NCI-H2029 treated with DMSO at 0.1 percent for 48 hours (cell line): Measurements from ENCODE around the gene PPP2R2C.

Experiments
- DNase-seq: peaks from one replicate; lab custom pipeline; 2025; lab: John Stamatoyannopoulos, UW

PPP2R2C gene

DNA sequence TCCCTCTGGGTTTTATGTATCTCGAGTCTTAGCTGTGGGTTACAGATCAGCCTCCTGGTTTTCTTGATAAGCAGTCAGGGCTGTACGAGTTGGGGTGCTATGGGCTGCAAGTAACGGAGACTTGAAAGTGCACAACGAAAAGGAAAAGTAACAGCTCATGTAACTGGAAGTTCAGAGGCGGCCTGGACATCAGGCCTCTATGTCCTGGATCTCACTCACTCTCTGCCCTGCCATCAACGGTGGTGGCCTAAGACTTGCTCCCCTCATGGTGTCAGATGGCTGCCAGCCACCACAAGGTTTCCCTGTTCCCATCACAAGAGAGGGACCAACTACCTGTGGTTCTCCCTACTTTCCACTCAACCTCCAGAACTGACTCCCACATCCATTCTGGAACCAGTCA lies 4.8 kb downstream of the PPP2R2C start:
- no peak for DNase-seq

DNA sequence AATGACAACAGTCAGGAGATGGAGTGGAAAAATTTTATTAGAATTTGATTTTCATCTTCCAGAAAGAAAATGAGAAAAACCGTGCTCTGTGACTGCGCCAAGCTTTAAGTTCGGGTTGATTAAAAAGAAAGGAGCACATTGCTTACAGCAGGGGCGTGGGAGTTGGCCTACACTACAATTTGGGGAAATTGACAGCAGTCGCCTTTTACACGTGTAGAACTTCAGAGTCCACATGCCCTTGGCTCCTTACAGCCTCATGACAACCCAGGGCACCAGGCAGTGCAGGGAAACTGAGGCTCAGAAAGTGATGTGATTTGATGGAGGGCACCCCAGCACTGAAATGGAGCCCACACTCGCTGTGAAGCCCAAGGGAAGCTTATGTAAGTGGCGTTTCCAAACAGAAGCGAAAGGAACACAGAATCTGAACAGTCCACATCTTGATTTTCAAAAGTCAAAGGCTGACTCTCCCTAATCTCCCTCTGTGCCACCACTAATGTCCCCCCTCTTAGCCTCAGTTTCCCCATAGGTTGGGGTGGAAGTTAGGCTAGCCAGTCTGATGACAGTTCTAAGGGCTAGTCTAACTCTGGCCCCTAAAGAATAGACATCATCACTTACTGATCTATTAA lies 5.5 kb downstream of the PPP2R2C start:
- no peak for DNase-seq

DNA sequence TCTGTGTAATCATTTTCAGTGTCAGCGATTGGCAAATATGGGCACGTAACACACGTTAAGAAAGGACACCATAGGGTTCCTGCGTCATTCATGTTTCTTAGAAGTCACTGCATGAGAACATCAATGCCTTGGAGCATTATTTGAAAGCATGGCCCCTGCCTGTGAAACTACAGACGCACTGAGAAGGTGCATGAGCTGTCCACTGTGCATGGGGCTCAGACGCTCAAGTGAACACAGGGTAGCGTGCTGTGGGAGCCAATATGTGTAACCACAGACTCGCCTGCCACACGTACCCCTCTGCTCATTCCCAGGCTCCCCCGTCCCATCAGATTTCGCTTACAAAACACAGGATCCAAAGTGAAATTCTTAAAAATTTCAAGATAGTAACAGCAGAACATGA lies 6.5 kb downstream of the PPP2R2C start:
- no peak for DNase-seq

DNA sequence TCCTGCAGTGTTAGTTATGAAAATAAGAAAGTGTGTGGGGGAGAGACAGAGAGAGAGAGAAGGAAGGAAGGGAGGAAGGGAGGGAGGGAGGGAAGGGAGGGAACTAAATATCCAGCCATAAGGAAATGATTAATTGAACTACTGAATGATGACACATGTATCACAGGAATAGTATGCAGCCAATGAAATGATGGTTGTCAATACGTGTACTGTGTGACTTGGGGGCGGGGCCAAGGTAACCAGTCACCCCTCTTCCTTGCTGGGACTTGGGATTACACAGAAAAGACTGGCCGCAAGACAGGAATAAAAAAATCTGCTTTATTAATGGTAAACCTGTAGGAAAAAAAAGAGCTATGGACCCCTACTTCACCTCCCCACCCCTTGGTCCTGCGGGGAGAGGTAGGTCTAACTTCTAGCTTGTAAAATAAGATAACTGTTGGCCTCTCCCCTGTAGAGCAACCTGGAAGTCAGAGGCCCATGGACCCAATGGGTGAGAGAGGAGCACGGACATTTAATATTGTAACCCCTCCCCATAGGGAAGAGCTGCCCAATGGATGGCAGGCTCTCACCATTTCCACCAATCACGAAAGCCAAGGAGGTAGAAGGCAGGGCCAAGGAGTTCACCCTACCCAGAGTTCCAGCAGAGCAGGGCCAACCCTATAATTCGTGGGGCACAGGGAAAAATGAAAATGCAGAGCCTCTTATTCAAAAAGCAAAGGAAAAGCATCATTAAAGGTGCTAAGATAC lies 7.4 kb downstream of the PPP2R2C start:
- DNase-seq: no peak

DNA sequence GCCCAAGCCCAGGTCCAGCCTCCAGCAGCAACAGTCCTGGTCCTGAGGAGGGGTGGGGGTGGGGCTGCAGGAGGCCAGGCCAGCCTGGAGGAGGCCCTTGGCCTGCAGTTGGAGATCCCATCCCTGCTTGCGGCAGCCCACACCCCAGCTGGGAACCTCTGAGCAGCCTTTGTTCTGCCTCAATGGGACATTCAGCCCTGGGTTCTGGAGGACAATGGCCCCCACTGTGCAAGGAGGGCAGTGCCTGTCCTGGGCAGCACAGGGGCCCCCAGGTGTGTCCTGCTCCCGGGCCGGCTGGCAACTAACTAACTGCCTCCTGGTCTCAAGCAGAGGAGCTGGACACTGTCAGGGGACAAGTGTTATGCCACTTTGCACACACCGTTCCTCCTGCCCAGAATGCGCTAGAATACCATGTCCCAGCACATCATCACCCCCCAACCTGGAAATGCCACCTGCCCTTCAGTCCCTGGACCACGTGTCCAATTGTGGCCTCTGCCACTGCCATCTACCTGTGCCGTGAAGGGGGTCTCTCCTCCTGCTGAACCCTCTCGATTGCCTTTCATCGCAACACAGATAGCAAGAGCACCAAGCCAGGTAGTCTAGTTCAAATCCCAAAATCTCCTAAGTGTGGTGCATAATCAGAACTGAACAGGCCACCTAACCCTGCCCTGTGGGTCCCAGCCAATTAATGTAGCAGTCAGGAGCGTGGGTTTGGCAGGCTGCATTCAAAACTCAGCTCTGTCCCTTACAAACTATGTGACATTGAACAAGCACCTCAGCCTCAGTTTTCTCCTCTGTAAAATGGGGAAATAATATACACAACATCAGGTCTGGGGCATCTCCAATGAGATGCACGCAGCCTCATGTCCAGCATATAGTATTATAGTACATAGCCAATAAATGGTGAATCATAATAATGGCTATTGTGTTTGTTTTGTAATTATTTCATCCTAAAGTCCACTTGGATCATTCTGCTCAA lies 8.8 kb downstream of the PPP2R2C start:
- DNase-seq: no peak

DNA sequence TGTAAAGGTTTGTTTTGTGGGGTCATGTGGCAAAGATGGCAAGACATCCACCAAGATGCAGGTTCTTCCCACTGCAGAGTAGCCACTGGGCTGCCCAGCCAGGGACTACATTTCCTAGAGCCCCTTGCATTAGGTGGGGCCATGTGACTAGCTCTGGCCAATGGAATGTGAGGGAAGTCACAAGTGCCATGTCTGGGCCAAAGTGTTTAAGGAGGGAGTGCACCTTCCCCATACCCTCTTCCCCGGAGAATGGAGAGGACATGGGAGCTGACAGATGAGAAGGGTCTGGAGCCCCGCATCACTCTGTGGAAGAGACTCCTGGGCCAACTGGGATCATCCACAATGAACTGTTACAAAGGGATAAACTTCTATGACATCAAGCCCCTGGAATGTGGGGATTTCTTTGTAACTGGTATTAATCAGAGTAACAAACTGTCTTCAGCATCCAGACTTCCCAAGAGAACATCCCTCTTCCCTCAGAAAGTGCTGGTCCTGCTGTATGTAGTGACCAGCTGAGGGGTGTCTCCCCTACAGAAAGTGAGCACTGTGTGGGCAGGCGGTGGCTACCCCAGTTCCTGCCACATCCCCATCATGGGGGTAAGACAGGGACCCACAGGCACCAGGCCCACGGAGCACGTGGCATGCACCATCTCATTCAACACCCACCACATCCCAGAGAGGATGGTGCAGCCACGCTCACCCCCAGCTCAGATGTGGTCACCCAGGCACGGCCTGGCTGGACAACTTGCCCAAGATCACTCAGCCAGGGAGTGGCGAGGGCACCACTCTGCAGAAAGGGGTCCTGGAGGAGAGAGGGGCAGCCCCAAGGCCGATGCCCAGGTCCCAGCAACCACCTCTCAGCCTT lies 10.9 kb downstream of the PPP2R2C start:
- no peak for DNase-seq

DNA sequence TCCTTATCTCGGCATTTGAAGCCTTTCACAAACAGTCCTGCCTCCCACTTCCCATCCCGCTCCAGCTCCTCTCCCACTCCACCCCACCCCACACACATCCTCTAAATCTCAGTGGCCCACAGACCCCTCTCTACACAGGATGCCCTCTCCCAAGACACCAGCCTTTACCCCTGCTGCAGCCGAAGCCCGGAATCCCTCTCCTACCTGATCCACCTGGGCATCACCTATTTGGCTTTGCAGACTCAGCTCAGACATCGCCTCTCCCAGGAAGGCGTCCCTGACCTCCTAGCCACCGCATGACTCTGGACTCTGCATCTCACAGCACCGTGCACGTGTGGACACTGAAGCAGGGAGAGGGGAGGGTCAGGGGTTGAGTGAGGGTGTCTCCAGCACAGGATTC lies 11.5 kb downstream of the PPP2R2C start:
- no peak for DNase-seq

DNA sequence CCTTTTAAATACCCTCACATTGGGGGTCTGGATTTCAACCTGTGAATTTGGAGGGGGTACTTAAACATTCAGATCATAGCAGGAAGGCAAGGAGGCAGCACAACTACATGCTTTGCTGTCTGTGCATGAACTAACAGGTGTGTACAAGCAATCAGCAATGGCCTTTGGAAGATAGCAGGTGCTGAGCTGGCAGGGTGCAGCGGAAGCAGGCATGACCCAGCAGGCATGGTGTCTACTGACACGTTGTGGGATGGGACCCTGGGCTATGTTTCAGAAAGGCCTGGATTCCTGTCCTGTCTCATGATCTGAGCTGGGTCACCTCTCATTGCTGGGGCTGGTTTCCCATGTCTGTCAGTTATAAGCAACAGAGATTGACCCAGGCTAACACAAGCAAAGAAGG lies 13.9 kb downstream of the PPP2R2C start:
- DNase-seq: no peak

DNA sequence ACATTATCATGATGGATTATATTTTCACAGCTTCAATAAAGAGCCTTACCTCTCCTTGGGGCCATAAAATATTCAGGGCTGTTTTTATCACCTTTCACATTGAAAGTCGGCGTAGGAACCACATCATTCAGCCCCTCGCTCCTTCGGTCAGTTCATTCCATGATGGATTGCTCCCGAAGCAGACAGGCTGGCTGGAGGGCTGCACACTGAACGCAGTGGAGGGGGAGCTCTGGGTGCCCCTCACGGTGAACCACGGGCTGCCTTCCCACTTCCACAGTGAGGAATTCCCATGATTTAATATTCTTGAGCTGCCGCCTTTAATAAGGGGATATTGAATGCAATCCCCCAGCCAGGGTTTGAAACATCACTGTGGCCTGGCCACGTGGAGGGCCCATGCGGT lies 16.0 kb downstream of the PPP2R2C start:
- no peak for DNase-seq

DNA sequence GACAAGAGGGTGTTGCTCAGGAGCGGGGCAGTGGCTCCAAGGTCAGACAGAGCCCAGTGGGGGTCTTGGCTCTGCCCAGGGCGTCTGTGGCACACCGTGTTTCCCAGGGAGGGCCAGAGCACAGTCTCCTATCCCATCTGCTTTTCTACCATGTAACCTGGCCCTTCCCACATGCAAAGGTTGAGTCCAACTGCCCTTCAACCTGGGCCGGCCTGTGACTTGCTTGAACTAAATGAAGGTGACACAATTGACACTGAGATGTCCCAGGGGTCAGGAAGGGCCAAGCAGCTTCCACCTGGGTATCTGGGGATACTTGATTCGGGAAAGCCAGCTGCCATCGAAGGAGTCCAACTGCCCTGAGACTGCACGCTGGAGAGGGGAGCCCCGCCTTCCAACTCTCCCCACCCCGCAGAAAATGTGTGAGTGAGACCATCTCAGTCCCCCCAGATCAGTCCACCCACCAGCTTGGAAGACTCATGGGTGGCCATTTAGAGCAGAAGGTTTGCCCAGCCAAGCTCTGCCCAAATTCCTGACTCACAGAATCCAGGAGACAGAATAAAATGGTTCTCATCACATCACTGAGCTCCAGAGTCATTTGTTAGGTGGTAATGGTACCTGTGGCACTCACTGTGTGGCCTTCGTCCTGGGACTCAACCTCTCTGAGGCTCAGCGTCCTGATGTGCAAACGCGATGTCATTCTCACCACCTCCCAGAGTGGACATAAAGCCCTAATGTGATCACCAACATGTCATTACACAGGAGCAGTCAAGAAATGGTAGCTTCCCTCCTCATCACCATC lies 18.1 kb downstream of the PPP2R2C start:
- no peak for DNase-seq

DNA sequence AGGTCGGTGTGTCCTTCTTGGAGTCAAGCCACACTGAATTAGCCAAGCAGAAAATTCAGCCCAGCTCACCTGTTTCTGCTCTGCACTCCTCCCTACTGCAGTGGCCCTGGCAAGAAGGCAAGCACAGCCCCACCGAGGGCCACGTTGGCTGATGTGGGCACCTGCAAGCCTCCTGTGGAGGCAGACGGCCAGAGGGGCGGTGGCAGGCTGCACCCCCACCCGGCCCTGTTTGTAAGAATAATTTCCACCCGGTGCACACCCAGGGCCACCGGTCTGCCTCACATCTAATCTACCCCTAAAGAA lies 18.8 kb downstream of the PPP2R2C start:
- no peak for DNase-seq

DNA sequence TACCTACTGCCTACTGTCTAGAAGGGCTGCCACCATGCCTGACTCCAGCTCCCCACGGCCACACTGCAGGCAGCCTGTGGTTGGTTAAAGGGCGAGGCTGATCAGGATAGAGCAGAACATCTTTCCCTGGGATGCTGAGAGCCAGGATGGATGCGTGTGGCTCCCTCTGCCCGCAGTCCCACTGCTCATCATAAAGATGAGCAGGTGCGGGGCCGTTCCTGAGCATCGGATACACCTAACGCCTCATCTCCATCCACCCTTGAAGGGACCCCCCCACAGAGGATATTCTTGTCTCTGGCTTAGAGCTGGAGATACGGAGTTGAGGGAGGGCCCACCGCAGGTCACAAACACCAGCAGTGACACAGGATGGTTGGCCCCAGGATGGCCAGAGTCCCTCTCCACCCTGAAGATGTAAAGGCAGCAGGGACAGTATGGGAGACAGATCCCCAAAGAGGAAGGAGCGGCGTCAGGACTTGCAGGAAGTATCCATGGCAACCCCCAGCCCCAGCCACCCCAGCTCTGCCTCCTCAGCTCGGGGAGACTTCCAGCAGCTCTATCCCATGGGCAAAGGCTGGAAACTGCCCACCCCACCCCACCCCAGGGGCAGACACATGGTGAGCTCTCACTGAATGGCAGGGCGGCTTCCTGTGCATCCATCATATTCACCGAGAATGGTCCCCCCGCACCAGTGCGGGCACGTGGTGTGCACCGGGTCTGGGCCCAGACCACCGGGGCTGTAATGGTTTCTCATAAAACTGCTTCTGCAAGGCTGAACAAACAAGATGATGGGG lies 19.3 kb downstream of the PPP2R2C start:
- DNase-seq: no peak

DNA sequence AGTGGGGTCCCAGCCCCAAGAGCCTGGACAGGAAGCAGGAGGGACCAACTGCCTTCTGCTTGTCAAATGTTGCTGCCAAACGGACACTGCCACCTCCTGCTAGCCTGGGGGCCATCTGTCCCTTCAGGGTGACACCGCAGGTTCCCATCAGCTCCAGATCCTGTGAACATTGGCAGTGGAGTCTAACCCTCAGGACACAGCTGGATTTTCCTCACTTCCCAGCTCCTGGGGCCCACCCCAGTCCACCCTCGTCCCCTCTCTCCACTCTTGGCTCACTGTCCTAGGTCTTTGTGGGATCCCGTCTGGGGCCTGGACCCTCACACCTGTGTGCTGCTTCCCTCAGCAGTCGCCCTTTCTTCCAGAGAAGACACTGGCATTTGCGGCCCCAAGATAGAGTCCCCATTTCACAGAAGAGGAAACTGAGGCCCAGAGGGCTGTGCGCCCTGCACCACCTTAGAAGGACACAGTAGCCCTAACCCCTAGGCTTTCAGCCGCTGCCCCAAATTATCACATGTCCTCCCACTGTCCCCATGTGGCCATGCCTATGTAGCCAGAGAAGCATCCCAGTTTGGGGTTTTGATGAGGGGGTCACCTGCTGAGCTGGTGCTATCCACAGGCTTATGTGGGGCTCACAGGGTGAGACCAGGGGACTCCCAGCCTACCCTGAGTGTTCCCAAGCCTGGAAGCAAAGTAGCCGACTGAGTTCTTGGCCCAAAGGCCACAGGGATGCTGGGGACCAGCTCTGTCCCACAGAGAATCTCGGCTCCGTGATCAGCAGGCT lies 20.1 kb downstream of the PPP2R2C start:
- no peak for DNase-seq

DNA sequence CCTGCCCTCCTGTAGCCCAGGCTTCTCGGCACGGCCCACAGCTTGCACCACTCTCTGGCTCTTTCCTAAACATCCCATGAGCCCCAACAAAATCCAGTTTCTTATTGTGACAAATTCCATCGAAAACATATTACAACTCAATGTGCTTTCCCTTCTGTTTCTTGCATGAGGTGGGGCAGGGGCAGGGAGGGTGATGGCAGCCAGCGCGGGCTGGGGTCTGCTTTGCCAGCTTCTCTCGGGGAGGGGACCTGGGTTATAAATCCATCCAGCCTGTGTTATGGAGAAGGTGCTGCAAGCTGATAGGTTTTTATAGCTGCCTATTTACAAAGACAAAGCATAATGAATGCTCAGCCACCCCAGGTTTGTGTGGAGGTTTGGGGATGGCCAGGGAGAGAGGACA lies 21.1 kb downstream of the PPP2R2C start:
- DNase-seq: no peak

DNA sequence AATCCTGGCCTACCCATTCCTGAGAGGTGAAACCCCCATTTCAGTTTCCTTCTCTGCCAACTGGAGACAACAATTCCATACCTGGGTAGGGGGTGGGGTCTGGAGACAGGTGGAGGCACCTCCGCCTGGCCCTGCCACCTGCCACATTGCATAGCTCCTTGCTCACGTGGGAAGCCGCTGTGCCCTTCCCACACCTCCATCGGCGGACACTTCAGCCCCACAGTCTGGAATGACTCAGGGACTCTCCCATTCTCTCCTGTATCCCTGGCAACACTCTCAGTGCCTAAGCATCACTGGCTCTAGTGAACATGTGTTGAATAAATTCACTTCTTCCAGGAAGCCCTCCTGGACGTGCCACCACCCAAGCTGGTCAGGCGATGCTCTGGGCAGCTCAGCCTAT lies 21.7 kb downstream of the PPP2R2C start:
- DNase-seq: no peak

DNA sequence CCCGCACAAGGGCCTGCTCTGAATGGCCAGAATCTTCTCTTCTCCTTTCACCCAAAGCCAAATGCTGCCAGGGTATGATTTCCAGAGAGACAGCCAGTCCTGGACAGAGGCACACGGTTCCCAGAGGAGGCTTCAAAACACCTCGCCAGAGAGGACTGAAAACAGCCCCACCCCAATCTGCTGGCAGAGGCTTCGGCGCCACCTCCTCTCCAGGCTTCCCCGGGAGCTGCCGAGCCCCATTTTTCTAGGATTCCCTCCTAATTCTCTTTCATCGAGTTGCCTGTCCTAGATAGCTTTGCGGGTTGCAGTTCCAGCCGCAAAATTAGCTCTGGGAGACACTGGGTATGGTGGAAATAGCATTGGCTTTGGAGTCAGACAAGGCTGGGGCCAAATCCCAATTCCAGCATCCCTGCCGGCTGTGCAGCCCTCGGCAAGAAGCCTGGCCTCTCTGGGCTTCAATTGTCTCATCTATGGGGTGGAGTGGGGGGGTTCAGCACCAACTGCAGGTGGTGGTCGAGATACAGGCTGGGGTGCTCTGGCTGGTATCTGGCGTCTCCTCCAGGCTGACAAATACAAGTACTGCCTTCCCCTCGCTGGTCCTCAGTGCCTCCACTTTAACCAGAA lies 22.6 kb downstream of the PPP2R2C start:
- DNase-seq: no peak

DNA sequence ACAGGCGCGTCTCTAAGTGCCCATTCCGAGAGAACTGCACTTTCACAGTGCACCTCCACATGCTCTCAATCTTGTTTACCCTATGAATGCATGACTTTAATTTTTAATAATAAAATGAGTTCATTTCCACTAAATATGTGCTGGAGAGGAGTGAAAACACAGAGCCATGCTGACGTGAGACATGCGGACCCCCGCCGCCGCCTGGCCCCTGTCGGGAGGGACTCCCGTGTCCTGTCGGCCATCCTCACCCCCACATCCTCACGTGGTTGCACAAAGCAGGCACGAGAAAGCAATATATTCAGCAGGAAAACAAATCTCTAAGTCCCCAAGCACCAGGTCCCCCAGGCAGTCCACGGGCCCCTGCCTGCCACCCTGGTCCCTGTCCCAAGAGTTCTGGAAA lies 23.1 kb downstream of the PPP2R2C start:
- no peak for DNase-seq

DNA sequence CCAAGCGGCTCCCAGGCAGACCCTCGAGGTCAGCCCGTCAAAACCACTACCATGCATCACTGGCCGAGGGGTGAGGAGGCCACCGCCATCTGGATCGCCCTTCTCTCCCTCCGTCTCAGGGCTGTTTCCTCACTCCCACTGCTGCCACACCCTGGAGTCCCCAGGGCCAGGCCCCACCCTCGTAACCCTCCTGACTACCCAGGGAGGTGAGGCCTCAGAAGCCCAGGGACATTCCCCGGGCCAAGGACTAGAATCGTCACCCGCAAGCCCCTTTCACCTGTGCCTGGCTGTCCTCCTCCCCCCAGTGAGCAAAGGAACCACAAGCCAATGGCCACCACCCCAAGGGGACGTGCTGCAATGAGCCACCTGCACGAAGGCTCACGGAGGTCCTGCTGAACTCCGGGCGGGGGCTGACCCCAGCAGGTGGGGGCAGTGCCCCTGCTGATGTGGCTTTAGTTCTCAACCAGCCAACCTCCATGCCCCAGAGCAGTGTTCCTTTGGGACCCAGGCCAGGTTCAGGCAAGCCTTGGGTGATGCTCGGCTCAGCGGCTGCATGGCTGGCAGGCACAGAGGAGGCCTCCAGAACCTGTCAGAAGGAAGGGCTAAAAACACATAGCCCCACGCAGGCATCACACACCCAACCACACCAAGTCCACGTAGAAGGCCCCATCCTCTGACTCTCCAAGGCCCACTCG lies 23.8 kb downstream of the PPP2R2C start:
- DNase-seq: no peak
